Activated CD4-positive, alpha-beta T cell treated with anti-CD3 and anti-CD28 coated beads, Interleukin-2, amount 10 ng/mL, durations not matched to agents 7 days and 5 days (primary cell): ENCODE measurements around the gene NOS1AP. TPM values are rescaled to one million over a fixed set of nuclear protein-coding genes. Genes with fewer than 3 reads are reported as not detected.
"Not testable (repeated sequence)": the region's sequence is repeated elsewhere in the genome, so short reads cannot be mapped to it uniquely, and the experiment has no call there.

ENCODE experiments used
- CTCF ChIA-PET: fragments of 350-600 bp; sonication (Branson Sonifier 250); formaldehyde crosslinking; loops from one replicate; lab custom pipeline; 2021; ENCODE audit warnings: antibody characterized with exemption; lab: Charles Lee
- POLR2A ChIA-PET: fragments of 350-600 bp; sonication (Branson Sonifier 250); formaldehyde crosslinking; loops from one replicate; lab custom pipeline; 2021; ENCODE audit warnings: antibody characterized with exemption; lab: Charles Lee
- DNase-seq: peaks from one replicate; pipeline ENCODE4 v3.0.0-alpha.2; 2020
- H3K27ac Mint-ChIP-seq: one replicate; pipeline ENCODE4 v1.8.0; 2021; ENCODE audit warnings: mild to moderate bottlenecking, moderate library complexity, mixed read lengths
- H3K27me3 Mint-ChIP-seq: one replicate; pipeline ENCODE4 v1.8.0; 2021; ENCODE audit warnings: mixed read lengths
- H3K36me3 Mint-ChIP-seq: one replicate; pipeline ENCODE4 v1.8.0; 2021; ENCODE audit warnings: low read depth, mixed read lengths
- H3K4me1 Mint-ChIP-seq: one replicate; pipeline ENCODE4 v1.8.0; 2021; ENCODE audit warnings: mixed read lengths
- H3K4me3 Mint-ChIP-seq: one replicate; pipeline ENCODE4 v1.8.0; 2021; ENCODE audit warnings: mild to moderate bottlenecking, moderate library complexity, mixed read lengths
- H3K9me3 Mint-ChIP-seq: one replicate; pipeline ENCODE4 v1.8.0; 2021; ENCODE audit warnings: mixed read lengths
- total RNA-seq, 2 experiments: library from RNA; stranded (reverse); gene quantifications; one replicate each; pipeline ENCODE4 v1.2.3, GENCODE V29; 2021

Gene NOS1AP
- total RNA-seq, 2 experiments from 2014 or later, result 0.06 TPM; not detected in 1

DNA sequence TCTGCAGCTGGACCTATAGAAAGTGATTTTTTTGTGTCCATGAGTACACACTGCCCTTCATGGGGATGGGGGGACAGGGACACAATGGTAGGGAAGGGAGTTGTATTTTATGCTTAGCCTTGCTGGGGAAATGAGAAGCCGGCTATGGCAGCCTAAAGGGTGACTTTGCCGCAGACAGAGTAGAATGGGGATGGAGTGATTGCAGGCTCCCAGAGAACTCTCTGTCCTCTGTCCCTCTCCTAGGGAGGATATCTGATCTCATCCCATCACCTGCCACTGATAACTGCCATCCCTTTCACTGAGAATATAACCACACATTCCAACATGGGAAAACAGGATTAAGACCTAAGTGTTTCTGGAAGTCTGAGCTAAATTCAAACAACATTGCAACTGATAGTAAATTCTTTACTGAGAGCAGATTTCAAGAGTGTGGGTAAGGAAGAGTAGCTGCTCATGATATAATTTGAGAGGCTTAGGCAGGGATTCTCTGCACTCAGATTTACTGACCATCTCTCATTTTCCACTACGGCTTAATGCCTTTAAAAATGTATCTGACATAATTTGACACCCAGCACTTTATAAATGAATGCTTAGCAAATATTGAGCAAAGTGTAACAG lies 328.6 kb downstream of the NOS1AP start:
- Mint-ChIP-seq H3K36me3 (no peaks in the 10 kb centered on the region), H3K27ac (no peak overlapping the region), H3K4me3 (no peak overlapping the region), H3K27me3 (peaks cover 25% of the 10 kb centered on the region), H3K4me1 (no peaks in the 10 kb centered on the region), H3K9me3 (no peaks in the 10 kb centered on the region)
- ChIA-PET POLR2A (no interaction called here), CTCF (no interaction called here)
- no peak for DNase-seq

GRCh38 chr1:162398999-162399580 lies 329.6 kb downstream of the NOS1AP start:
- Mint-ChIP-seq H3K27me3 (peaks cover 25% of the 10 kb centered on the region), H3K4me1 (no peaks in the 10 kb centered on the region), H3K27ac (no peak overlapping the region), H3K4me3 (no peak overlapping the region), H3K9me3 (no peaks in the 10 kb centered on the region), H3K36me3 (no peaks in the 10 kb centered on the region)
- DNase-seq, result no peak
- ChIA-PET POLR2A (no interaction called here), CTCF (interaction anchor here (0.6 to 1.4 kb wide), 2 partner anchors 16 to 312 kb away, joined by 3 read pairs; no protein-coding TSS in a partner anchor)

- no peaks in the 10 kb centered on the region for H3K36me3 Mint-ChIP-seq
- no peaks in the 10 kb centered on the region for H3K9me3 Mint-ChIP-seq
- peaks cover 25% of the 10 kb centered on the region for H3K27me3 Mint-ChIP-seq
- H3K27ac Mint-ChIP-seq, result no peak overlapping the region
- ChIA-PET POLR2A (no interaction called here), CTCF (interaction anchor here (1.1 kb wide), 1 partner anchor 49 kb away, joined by 4 read pairs; no protein-coding TSS in a partner anchor)
- H3K4me3 Mint-ChIP-seq, result no peak overlapping the region
- no peak for DNase-seq
- no peaks in the 10 kb centered on the region for H3K4me1 Mint-ChIP-seq
These were observed 331.4 kb downstream of the NOS1AP start for GRCh38 chr1:162400790-162401355.

DNA sequence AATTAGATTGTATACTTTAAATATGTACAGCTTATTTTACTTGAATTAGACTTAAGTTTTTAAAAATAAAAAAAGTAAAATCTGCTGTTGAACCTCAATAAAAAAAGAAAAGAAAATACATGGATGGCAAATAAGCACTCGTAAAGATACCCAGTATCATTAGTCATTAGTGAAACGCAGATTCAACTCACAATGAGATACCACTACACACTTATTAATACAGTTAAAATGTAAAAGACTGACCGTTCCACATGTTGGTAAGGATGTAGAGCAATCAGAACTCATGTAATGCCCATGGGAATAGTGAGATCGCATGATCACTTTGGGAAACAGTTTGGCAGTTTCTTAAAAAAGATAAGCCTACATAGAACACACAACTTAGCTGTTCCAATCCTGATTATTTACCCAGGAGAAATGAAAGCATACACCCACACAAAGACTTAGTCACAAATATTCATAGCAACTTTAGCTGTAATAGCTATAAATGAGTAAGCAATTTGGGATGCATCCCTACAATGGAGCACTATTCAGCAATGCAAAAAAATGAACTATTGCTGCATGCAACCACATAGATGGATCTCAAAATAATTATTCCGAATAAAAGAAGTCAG lies 335.2 kb downstream of the NOS1AP start:
- DNase-seq, result no peak
- ChIA-PET POLR2A (no interaction called here), CTCF (interaction anchor here (0.6 kb wide), 1 partner anchor 318 kb away, joined by 3 read pairs; no protein-coding TSS in a partner anchor)
- Mint-ChIP-seq H3K9me3 (no peaks in the 10 kb centered on the region), H3K4me1 (no peaks in the 10 kb centered on the region), H3K27me3 (peaks cover 5% of the 10 kb centered on the region), H3K36me3 (no peaks in the 10 kb centered on the region), H3K27ac (no peak overlapping the region), H3K4me3 (no peak overlapping the region)

DNA sequence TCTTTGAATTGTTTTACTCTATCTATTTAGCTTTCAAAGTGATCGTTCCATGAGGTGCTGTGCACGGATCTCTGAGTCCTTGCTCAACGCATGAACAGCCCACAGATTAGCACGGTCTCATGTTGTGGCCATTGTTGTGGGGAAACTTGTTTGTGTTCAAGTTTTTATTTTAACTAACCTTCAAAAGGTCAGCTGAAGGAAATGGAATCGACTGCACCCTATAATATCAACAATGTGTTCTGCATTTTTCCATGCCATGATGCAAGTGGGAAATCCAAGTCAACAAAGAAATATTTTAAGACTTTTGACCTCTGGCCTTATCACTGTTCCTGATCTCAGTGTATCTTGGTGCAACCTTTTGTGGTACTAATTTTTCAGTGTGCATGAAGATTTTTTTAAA lies 336.3 kb downstream of the NOS1AP start:
- no peak overlapping the region for H3K4me3 Mint-ChIP-seq
- peaks cover 3% of the 10 kb centered on the region for H3K27me3 Mint-ChIP-seq
- no peak overlapping the region for H3K27ac Mint-ChIP-seq
- no peak for DNase-seq
- H3K36me3 Mint-ChIP-seq, result no peaks in the 10 kb centered on the region
- ChIA-PET CTCF (no interaction called here), POLR2A (no interaction called here)
- no peaks in the 10 kb centered on the region for H3K9me3 Mint-ChIP-seq
- no peaks in the 10 kb centered on the region for H3K4me1 Mint-ChIP-seq

DNA sequence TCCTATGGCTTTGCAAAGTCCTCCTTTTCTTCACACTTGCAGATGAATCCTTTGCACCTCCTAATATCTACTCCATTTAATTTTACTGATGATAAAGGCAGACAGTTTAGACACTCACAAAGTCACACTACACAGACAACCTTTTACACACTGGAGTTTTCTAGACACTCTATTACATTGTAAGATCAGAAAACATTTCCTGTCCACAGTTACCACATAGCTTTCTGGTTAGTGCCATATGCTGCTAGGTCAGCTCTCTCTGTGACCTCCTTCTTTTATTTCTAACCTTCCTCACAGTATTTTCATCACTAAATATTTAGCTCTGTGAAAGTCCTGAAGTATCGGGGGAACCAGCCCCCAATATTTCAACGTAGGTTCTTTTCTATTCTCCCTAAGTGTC lies 337.3 kb downstream of the NOS1AP start:
- H3K27me3 Mint-ChIP-seq, result peaks cover 2% of the 10 kb centered on the region
- H3K36me3 Mint-ChIP-seq, result no peaks in the 10 kb centered on the region
- DNase-seq, result no peak
- CTCF ChIA-PET, result no interaction called here
- no peaks in the 10 kb centered on the region for H3K4me1 Mint-ChIP-seq
- no peak overlapping the region for H3K27ac Mint-ChIP-seq
- H3K9me3 Mint-ChIP-seq, result no peaks in the 10 kb centered on the region
- no peak overlapping the region for H3K4me3 Mint-ChIP-seq
- POLR2A ChIA-PET, result no interaction called here

- H3K27ac Mint-ChIP-seq, result no peak overlapping the region
- H3K9me3 Mint-ChIP-seq, result no peaks in the 10 kb centered on the region
- H3K4me1 Mint-ChIP-seq, result no peaks in the 10 kb centered on the region
- H3K4me3 Mint-ChIP-seq, result no peak overlapping the region
- peaks cover 2% of the 10 kb centered on the region for H3K27me3 Mint-ChIP-seq
- ChIA-PET CTCF (no interaction called here), POLR2A (no interaction called here)
- no peaks in the 10 kb centered on the region for H3K36me3 Mint-ChIP-seq
- no peak for DNase-seq
These were observed 338.0 kb downstream of the NOS1AP start for GRCh38 chr1:162407539-162407938.

DNA sequence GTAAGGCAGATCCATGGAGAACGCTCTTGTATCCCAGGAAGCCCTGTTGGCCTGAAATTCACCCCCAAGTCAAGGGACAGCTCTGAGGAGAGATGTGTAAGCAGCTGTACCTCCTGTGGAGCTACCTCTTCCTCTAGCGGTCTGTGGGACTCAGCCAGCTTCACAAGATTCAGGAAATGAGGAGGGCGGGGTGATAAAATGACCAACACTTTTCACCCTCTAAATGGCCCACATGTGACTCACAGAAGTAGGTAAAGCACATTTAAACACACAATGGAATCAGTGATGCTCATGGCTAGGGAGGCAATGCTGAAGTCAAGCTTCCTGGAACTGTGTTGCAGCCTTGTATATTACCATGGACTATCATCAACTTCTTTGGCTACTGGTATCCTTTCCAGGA lies 342.5 kb downstream of the NOS1AP start, which contains the start of gene SH2D1B:
TSS of gene SH2D1B (minus strand) at position 135 of the 400 bp plus-strand sequence. CDS start at position 15, 120 bp downstream.
- CTCF ChIA-PET, result interaction anchor here (0.8 kb wide), 1 partner anchor 28 kb away, joined by 3 read pairs; no protein-coding TSS in a partner anchor
- POLR2A ChIA-PET, result no interaction called here
- H3K9me3 Mint-ChIP-seq, result no peaks in the 10 kb centered on the region
- no peak for DNase-seq
- H3K4me1 Mint-ChIP-seq, result no peaks in the 10 kb centered on the region
- no peak within 1 kb of the TSS for H3K27ac Mint-ChIP-seq
- peaks cover 4% of the 10 kb centered on the region for H3K27me3 Mint-ChIP-seq
- H3K4me3 Mint-ChIP-seq, result no peak within 1 kb of the TSS
- no peaks in the 10 kb centered on the region for H3K36me3 Mint-ChIP-seq

GRCh38 chr1:162416215-162416614 lies 346.7 kb downstream of the NOS1AP start:
- no peak overlapping the region for H3K4me3 Mint-ChIP-seq
- CTCF ChIA-PET, result no interaction called here
- no peaks in the 10 kb centered on the region for H3K4me1 Mint-ChIP-seq
- DNase-seq, result no peak
- no peaks in the 10 kb centered on the region for H3K9me3 Mint-ChIP-seq
- POLR2A ChIA-PET, result no interaction called here
- H3K27ac Mint-ChIP-seq, result no peak overlapping the region
- peaks cover 2% of the 10 kb centered on the region for H3K27me3 Mint-ChIP-seq
- no peaks in the 10 kb centered on the region for H3K36me3 Mint-ChIP-seq

GRCh38 chr1:162416909-162417308 lies 347.4 kb downstream of the NOS1AP start:
- Mint-ChIP-seq H3K9me3 (no peaks in the 10 kb centered on the region), H3K4me1 (no peaks in the 10 kb centered on the region), H3K27me3 (peaks cover 3% of the 10 kb centered on the region), H3K36me3 (no peaks in the 10 kb centered on the region), H3K27ac (no peak overlapping the region), H3K4me3 (no peak overlapping the region)
- CTCF ChIA-PET, result no interaction called here
- POLR2A ChIA-PET, result no interaction called here
- DNase-seq, result no peak

DNA sequence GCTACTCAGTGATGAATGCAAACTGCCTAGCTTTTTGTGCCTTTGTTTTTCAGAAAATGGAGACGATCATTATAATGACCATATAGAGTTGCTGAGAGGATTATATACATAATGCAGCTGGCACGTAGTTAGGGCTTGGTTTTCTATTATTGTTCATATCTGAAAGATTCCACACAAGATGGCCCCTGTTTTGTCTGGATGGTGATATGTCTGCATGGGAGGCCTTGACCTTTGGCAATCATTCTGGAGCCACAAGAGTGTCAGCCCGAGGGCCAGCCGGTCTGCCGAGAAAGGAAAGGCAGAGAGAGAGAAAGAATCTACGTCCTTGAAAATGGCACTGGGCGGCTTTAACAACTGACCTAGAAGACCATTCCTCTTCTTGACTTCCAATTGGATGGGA lies 348.2 kb downstream of the NOS1AP start:
- ChIA-PET CTCF (no interaction called here), POLR2A (no interaction called here)
- H3K27me3 Mint-ChIP-seq, result peaks cover 5% of the 10 kb centered on the region
- no peaks in the 10 kb centered on the region for H3K36me3 Mint-ChIP-seq
- H3K9me3 Mint-ChIP-seq, result no peaks in the 10 kb centered on the region
- H3K27ac Mint-ChIP-seq, result no peak overlapping the region
- no peak overlapping the region for H3K4me3 Mint-ChIP-seq
- no peaks in the 10 kb centered on the region for H3K4me1 Mint-ChIP-seq
- DNase-seq, result no peak

DNA sequence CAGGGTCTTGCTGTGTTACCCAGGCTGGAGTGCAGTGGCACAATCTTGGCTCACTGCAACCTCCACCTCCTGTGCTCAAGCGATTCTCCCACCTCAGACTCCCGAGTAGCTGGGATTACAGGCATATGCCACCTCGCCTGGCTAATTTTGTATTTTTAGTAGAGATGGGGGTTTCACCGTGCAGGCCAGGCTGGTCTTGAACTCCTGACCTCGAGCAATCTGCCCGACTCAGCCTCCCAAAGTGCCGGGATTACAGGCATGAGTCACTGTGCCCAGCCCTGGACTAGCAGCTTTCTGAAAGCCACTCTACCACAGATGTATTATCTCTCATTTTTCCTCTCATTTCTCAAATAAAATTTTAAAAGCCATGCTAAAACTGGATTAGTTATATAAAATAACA lies 349.1 kb downstream of the NOS1AP start:
- H3K36me3 Mint-ChIP-seq, DNase-seq, H3K9me3 Mint-ChIP-seq, H3K27ac Mint-ChIP-seq, H3K4me1 Mint-ChIP-seq, POLR2A ChIA-PET, H3K27me3 Mint-ChIP-seq, H3K4me3 Mint-ChIP-seq, CTCF ChIA-PET: not testable (repeated sequence)

DNA sequence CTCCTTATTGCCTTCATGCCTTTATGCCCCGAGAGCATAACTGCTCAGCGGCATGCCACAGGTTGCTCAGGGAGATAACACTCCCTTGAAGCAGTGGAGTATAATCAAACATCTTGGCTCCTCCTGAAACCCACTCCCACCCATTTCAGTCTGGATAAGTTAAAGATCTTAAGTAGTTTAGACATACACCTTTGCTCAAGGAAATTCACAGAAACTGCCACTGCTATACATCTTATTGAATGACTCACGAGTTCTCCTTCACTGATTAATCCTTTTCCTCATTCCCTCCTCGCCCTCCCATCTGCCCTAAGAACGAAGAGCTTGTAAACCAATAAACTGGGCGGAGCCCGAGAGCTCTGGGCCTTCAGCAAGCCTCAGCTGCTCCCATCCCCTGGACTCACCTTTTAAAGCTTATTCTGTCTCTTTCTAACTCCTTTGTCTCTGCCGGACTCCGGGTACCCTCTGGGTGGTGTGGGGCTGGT lies 350.0 kb downstream of the NOS1AP start:
- peaks cover 11% of the 10 kb centered on the region for H3K27me3 Mint-ChIP-seq
- H3K9me3 Mint-ChIP-seq, POLR2A ChIA-PET, CTCF ChIA-PET, H3K4me3 Mint-ChIP-seq, H3K27ac Mint-ChIP-seq, DNase-seq, H3K4me1 Mint-ChIP-seq, H3K36me3 Mint-ChIP-seq: not testable (repeated sequence)
